A549 (cell line): ENCODE data around the gene SYCP2. TPM values are rescaled to one million over a fixed set of nuclear protein-coding genes. Genes with fewer than 3 reads are reported as not detected.

Experiments used
- ATAC-seq, 2 experiments: fragments of 200-7000 bp in 1 of 2; fragments of >200 bp in 1 of 2; cut with Nextera tagmentation in 1 of 2; cut with Tn5 transposase in 1 of 2; 3 replicates each; pipeline versions ENCODE4 v1.8.0 to v1.9.1; 2018 to 2020; ENCODE audit warnings: mild to moderate bottlenecking in 1 of 2, moderate library complexity in 1 of 2
- CTCF ChIA-PET: fragments of 300-600 bp; sonication (Branson Sonifier 250); formaldehyde crosslinking; extraction: SDS; loops from one replicate; lab custom pipeline; 2021; ENCODE audit warnings: antibody characterized with exemption, inconsistent platforms; lab: Yijun Ruan, JAX
- POLR2A ChIA-PET: fragments of 350-600 bp; formaldehyde crosslinking; extraction: SDS; loops from one replicate; lab custom pipeline; 2021; ENCODE audit warnings: antibody characterized with exemption, inconsistent platforms; lab: Yijun Ruan, JAX
- DNase-seq, 2 experiments: peaks; one replicate each; pipeline versions ENCODE4 v3.0.0 to v3.0.0-alpha.2; 2011 to 2016; ENCODE audit warnings: low read depth in 1 of 2, low spot score in 1 of 2
- FAIRE-seq: peaks from 2 replicates; lab custom pipeline; 2011; peaks lifted over from hg19 to GRCh38; lab: Jason Lieb, UNC
- H3K27ac ChIP-seq, 2 experiments: fragments of >200 bp; sonication (Bioruptor Twin); formaldehyde crosslinking; 3 replicates each; pipeline ENCODE4 v1.5.1; 2016 to 2017
- H3K4me1 ChIP-seq: fragments of >200 bp; sonication (Bioruptor Twin); formaldehyde crosslinking; 3 replicates; pipeline ENCODE4 v1.6.1; 2016
- H3K4me2 ChIP-seq: fragments of >200 bp; sonication (Bioruptor Twin); formaldehyde crosslinking; 3 replicates; pipeline ENCODE4 v1.6.1; 2016
- H3K4me3 ChIP-seq: fragments of >200 bp; sonication (Bioruptor Twin); formaldehyde crosslinking; 3 replicates; pipeline ENCODE4 v1.5.1; 2016
- H3K9me3 ChIP-seq: fragments of >200 bp; sonication (Bioruptor Twin); formaldehyde crosslinking; 3 replicates; pipeline ENCODE4 v1.6.1; 2016
- CEBPB ChIP-seq, 2 experiments: fragments of >200 bp in 1 of 2; sonication (Bioruptor Twin) in 1 of 2; formaldehyde crosslinking in 1 of 2; IDR thresholded peaks; 2 replicates each; pipeline ENCODE4 v1.6.1; 2012 to 2016
- EHF ChIP-seq: fragments of 250-450 bp; sonication (Bioruptor Pico); IDR thresholded peaks from 2 replicates; pipeline ENCODE4 v1.5.0; 2020; ENCODE audit warnings: mild to moderate bottlenecking
- EHMT2 ChIP-seq: fragments of 200-600 bp; sonication (generic); IDR thresholded peaks from 2 replicates; pipeline ENCODE4 v1.6.1; 2016; ENCODE audit warnings: antibody characterized with exemption, low read depth, mild to moderate bottlenecking, moderate library complexity
- EP300 ChIP-seq, 2 experiments: fragments of >200 bp; sonication (Bioruptor Twin); formaldehyde crosslinking; IDR thresholded peaks; 2 replicates in 1 of 2; 3 replicates in 1 of 2; pipeline ENCODE4 v1.6.1; 2016 to 2017
- FOSB ChIP-seq: fragments of 250-450 bp; sonication (Bioruptor Pico); IDR thresholded peaks from 2 replicates; pipeline ENCODE4 v1.5.0; 2020; ENCODE audit warnings: mild to moderate bottlenecking, moderate library complexity
- FOXS1 ChIP-seq: fragments of 250-450 bp; sonication (Bioruptor Pico); IDR thresholded peaks from 2 replicates; pipeline ENCODE4 v1.5.0; 2020; ENCODE audit warnings: mild to moderate bottlenecking, moderate library complexity
- GATA3 ChIP-seq: IDR thresholded peaks from 2 replicates; pipeline ENCODE4 v1.6.1; 2012; ENCODE audit warnings: borderline replicate concordance
- HDAC2 ChIP-seq: fragments of 200-600 bp; sonication (generic); IDR thresholded peaks from 2 replicates; pipeline ENCODE4 v1.6.1; 2016
- HOXB5 ChIP-seq: fragments of 250-450 bp; sonication (Bioruptor Pico); IDR thresholded peaks from 2 replicates; pipeline ENCODE4 v1.5.0; 2020; ENCODE audit warnings: mild to moderate bottlenecking, moderate library complexity
- JUN ChIP-seq, 2 experiments: fragments of >200 bp; sonication (Bioruptor Twin); formaldehyde crosslinking; IDR thresholded peaks; 2 replicates in 1 of 2; 3 replicates in 1 of 2; pipeline ENCODE4 v1.6.1; 2016 to 2017
- JUNB ChIP-seq: fragments of >200 bp; sonication (Bioruptor Twin); formaldehyde crosslinking; IDR thresholded peaks from 2 replicates; pipeline ENCODE4 v1.6.1; 2016
- MAFK ChIP-seq: fragments of 450-650 bp; IDR thresholded peaks from 2 replicates; pipeline ENCODE4 v1.6.1; 2014; ENCODE audit not compliant: partially characterized antibody
- MAZ ChIP-seq: fragments of 150-350 bp; IDR thresholded peaks from 2 replicates; pipeline ENCODE4 v1.6.1; 2014; ENCODE audit warnings: antibody characterized with exemption, low read depth, low read length, borderline replicate concordance
- NR3C1 ChIP-seq: fragments of >200 bp; sonication (Bioruptor Twin); formaldehyde crosslinking; IDR thresholded peaks from 3 replicates; pipeline ENCODE4 v1.6.1; 2017
- PHF8 ChIP-seq: fragments of 200-600 bp; sonication (generic); IDR thresholded peaks from 2 replicates; pipeline ENCODE4 v1.6.1; 2016; ENCODE audit warnings: low read depth, mild to moderate bottlenecking, antibody characterized with exemption, moderate library complexity, borderline replicate concordance
- POLR2A ChIP-seq: IDR thresholded peaks from 2 replicates; pipeline ENCODE4 v1.6.1; 2012; ENCODE audit warnings: mild to moderate bottlenecking, low read length
- RAD21 ChIP-seq, 2 experiments: fragments of >200 bp in 1 of 2; sonication (Bioruptor Twin) in 1 of 2; formaldehyde crosslinking in 1 of 2; IDR thresholded peaks in 1 of 2; conservative IDR thresholded peaks in 1 of 2; 2 replicates in 1 of 2; 3 replicates in 1 of 2; pipeline ENCODE4 v1.6.1; 2012 to 2018; ENCODE audit warnings: inconsistent platforms in 1 of 2
- RCOR1 ChIP-seq: fragments of 150-350 bp; IDR thresholded peaks from 2 replicates; pipeline ENCODE4 v1.6.1; 2014; ENCODE audit warnings: antibody characterized with exemption, low read length, low read depth
- SMC3 ChIP-seq: fragments of >200 bp; sonication (Bioruptor Twin); formaldehyde crosslinking; IDR thresholded peaks from 3 replicates; pipeline ENCODE4 v1.6.1; 2018; ENCODE audit warnings: inconsistent platforms
- SREBF2 ChIP-seq: fragments of 450-650 bp; IDR thresholded peaks from 2 replicates; pipeline ENCODE4 v1.6.1; 2014; ENCODE audit warnings: mild to moderate bottlenecking, moderate library complexity
- TP53 ChIP-seq: fragments of 250-450 bp; sonication (Bioruptor Pico); IDR thresholded peaks from 2 replicates; pipeline ENCODE4 v1.5.0; 2021; ENCODE audit warnings: mild to moderate bottlenecking, moderate library complexity
- ZNF302 ChIP-seq: fragments of 250-450 bp; sonication (Bioruptor Pico); IDR thresholded peaks from 2 replicates; pipeline ENCODE4 v1.9.0; 2021; ENCODE audit warnings: inconsistent platforms, mild to moderate bottlenecking, moderate library complexity
- ZSCAN20 ChIP-seq: fragments of 250-450 bp; sonication (Bioruptor Pico); IDR thresholded peaks from 2 replicates; pipeline ENCODE4 v1.8.0; 2022; ENCODE audit warnings: mild to moderate bottlenecking, moderate library complexity
- WGBS: methylation state at CpG from one replicate; pipeline ENCODE4 v1.1.6; 2017; ENCODE audit errors: missing lambda C conversion rate; 5-methylcytosine and 5-hydroxymethylcytosine counted together
- polyA plus RNA-seq, 4 experiments: library from polyadenylated mRNA; depleted of rRNA in 3 of 4; stranded (reverse); fragments of >200 nt; fragmentation: RNase III in 1 of 4; extraction: RNeasy Plus Mini Kit Qiagen cat#74134 plus additional on column Dnase treatment in 1 of 4; gene quantifications; 2 replicates in 3 of 4; 3 replicates in 1 of 4; pipeline ENCODE4 v1.2.3, GENCODE V29; 2011 to 2017
- TF ChIP-seq, protein P1 (sequence below): fragments of 450-650 bp; IDR thresholded peaks from 2 replicates; pipeline ENCODE4 v1.6.1; 2014; ENCODE audit warnings: antibody characterized with exemption
- TF ChIP-seq, protein P2 (sequence below): fragments of >200 bp; sonication (Bioruptor Twin); formaldehyde crosslinking; IDR thresholded peaks from 2 replicates; pipeline ENCODE4 v1.6.1; 2016
- TF ChIP-seq, protein P3 (sequence below): fragments of 150-350 bp; IDR thresholded peaks from 2 replicates; pipeline ENCODE4 v1.6.1; 2014; ENCODE audit warnings: low read depth, mild to moderate bottlenecking, low read length
- TF ChIP-seq, protein P4 (sequence below): fragments of 250-450 bp; sonication (Bioruptor Pico); IDR thresholded peaks from 2 replicates; pipeline ENCODE4 v1.5.0; 2021; ENCODE audit warnings: mild to moderate bottlenecking, moderate library complexity, borderline replicate concordance
- TF ChIP-seq, protein P5 (sequence below): fragments of 200-600 bp; sonication (generic); IDR thresholded peaks from 2 replicates; pipeline ENCODE4 v1.6.1; 2016; ENCODE audit warnings: antibody characterized with exemption, mild to moderate bottlenecking, moderate library complexity
- TF ChIP-seq, protein P6 (sequence below): fragments of >200 bp; sonication (Bioruptor Twin); formaldehyde crosslinking; IDR thresholded peaks from 3 replicates; pipeline ENCODE4 v1.6.1; 2016
- TF ChIP-seq, protein P7 (sequence below): IDR thresholded peaks from 2 replicates; pipeline ENCODE4 v1.6.1; 2012; ENCODE audit warnings: low read depth, borderline replicate concordance

Gene SYCP2
- polyA plus RNA-seq, 2 of the 4 experiments (the other 2 are of a cell fraction), result 0.52 to 2.1 TPM

DNA sequence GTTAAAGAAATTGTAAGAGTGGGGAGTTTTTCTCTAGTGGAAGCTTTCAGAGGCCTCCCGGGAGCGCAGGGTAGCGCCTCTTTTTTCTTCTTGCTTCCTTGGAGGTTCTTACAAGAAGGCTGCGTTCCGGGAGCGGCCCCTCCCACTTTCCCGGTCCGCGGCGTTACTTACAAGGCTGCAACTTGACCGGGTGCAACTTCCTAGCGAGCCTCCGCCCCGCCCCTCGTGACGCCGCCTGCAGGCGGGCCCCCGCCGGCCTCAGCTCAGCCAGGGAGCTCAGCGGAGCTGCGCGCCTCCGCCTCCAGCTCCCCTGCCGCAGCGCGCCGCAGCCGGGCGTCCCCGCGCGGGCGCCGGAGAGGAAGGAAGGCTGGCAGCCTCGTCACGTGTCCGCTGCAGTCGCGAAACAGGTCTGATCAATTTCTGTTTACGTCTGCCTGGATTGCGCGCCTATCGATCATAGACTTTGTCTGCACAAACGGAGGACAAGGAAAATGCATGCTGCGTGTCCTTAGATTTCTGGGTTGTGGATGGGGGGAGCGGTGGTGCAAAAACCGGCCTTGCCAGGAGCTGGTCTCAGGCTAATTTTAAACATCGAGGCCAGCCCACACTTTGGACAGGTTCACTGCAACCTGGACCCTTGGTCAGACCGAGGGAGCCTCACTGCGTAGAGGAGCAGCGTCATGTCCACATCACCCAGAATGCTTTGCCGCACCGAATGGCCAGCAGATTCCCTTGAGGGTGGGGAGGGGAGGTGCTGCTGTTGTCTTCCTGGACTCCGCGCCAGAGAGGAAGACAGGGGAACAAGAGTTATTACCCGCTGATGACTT, 6.9 kb upstream of the SYCP2 start, which contains the start of the genes FAM217B and PPP1R3D:
TSS of gene FAM217B (plus strand) at position 261 of the 827 bp plus-strand sequence. CDS start 3,555 bp downstream, outside the sequence.
TSS of gene PPP1R3D (minus strand) at position 177 of the 827 bp plus-strand sequence. CDS start 374 bp downstream, outside the sequence.
- DNase-seq (peak; percentile 94 to 95), ATAC-seq (peak; percentile 98 to 99), FAIRE-seq (peak; percentile 46)
- WGBS, result under 1% methylated on average over 24 of the region's 57 CpGs
- H3K27ac ChIP-seq, result peak within 1 kb of the TSS; percentile 95 to 96
- peak within 1 kb of the TSS; percentile 82 for H3K4me3 ChIP-seq
- ChIA-PET POLR2A (interaction anchor here (0.6 to 1.7 kb wide), 11 partner anchors 8 to 91 kb away, joined by 3 to 11 read pairs (median 4); no protein-coding TSS in a partner anchor), CTCF (interaction anchor here (0.7 to 3.0 kb wide), 9 partner anchors 9 to 370 kb away, joined by 3 to 21 read pairs (median 4); no protein-coding TSS in a partner anchor)
- peak within 1 kb of the TSS; percentile 95 for H3K4me2 ChIP-seq
- H3K9me3 ChIP-seq, result no peaks in the 10 kb centered on the region
- H3K4me1 ChIP-seq, result peaks cover 24% of the 10 kb centered on the region
- TF ChIP-seq ZSCAN20 (CRISPR knock-in tag), result no peak
- TF ChIP-seq, protein P1, sequence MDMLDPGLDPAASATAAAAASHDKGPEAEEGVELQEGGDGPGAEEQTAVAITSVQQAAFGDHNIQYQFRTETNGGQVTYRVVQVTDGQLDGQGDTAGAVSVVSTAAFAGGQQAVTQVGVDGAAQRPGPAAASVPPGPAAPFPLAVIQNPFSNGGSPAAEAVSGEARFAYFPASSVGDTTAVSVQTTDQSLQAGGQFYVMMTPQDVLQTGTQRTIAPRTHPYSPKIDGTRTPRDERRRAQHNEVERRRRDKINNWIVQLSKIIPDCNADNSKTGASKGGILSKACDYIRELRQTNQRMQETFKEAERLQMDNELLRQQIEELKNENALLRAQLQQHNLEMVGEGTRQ, result peak; percentile 69
- TF ChIP-seq TP53 (CRISPR knock-in tag), result 0 out of 2 replicates have a peak, but pooled peaks have one; percentile 52
- no peak for TF ChIP-seq JUNB
- TF ChIP-seq MAFK, result no peak
- TF ChIP-seq MAZ, result no peak
- peak; percentile 82 for TF ChIP-seq POLR2A
- TF ChIP-seq, protein P2, sequence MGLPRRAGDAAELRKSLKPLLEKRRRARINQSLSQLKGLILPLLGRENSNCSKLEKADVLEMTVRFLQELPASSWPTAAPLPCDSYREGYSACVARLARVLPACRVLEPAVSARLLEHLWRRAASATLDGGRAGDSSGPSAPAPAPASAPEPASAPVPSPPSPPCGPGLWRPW, result no peak
- no peak for TF ChIP-seq SMC3
- TF ChIP-seq RCOR1, result no peak
- no peak for TF ChIP-seq EP300 (IDR thresholded peaks at IDR 0.05)
- TF ChIP-seq, protein P3, sequence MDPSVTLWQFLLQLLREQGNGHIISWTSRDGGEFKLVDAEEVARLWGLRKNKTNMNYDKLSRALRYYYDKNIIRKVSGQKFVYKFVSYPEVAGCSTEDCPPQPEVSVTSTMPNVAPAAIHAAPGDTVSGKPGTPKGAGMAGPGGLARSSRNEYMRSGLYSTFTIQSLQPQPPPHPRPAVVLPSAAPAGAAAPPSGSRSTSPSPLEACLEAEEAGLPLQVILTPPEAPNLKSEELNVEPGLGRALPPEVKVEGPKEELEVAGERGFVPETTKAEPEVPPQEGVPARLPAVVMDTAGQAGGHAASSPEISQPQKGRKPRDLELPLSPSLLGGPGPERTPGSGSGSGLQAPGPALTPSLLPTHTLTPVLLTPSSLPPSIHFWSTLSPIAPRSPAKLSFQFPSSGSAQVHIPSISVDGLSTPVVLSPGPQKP, result no peak
- TF ChIP-seq ZNF302 (CRISPR knock-in tag), result no peak
- TF ChIP-seq, protein P4, sequence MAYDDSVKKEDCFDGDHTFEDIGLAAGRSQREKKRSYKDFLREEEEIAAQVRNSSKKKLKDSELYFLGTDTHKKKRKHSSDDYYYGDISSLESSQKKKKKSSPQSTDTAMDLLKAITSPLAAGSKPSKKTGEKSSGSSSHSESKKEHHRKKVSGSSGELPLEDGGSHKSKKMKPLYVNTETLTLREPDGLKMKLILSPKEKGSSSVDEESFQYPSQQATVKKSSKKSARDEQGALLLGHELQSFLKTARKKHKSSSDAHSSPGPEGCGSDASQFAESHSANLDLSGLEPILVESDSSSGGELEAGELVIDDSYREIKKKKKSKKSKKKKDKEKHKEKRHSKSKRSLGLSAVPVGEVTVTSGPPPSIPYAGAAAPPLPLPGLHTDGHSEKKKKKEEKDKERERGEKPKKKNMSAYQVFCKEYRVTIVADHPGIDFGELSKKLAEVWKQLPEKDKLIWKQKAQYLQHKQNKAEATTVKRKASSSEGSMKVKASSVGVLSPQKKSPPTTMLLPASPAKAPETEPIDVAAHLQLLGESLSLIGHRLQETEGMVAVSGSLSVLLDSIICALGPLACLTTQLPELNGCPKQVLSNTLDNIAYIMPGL, result no peak
- TF ChIP-seq RAD21 (conservative IDR thresholded peaks at IDR 0.05 in 1 of 2, IDR thresholded peaks at IDR 0.05 in 1 of 2), result no peak
- TF ChIP-seq EHMT2, result no peak
- no peak for TF ChIP-seq HDAC2
- peak; percentile 73; the same call in 1 of the 2 replicates for TF ChIP-seq PHF8
- peak; percentile 60 to 79; a peak in 3 of 5 replicates for TF ChIP-seq JUN (IDR thresholded peaks at IDR 0.05)
- TF ChIP-seq HOXB5 (CRISPR knock-in tag), result 0 out of 2 replicates have a peak, but pooled peaks have one; percentile 56
- TF ChIP-seq GATA3, result no peak
- TF ChIP-seq FOXS1 (CRISPR knock-in tag), result no peak
- TF ChIP-seq, protein P5, sequence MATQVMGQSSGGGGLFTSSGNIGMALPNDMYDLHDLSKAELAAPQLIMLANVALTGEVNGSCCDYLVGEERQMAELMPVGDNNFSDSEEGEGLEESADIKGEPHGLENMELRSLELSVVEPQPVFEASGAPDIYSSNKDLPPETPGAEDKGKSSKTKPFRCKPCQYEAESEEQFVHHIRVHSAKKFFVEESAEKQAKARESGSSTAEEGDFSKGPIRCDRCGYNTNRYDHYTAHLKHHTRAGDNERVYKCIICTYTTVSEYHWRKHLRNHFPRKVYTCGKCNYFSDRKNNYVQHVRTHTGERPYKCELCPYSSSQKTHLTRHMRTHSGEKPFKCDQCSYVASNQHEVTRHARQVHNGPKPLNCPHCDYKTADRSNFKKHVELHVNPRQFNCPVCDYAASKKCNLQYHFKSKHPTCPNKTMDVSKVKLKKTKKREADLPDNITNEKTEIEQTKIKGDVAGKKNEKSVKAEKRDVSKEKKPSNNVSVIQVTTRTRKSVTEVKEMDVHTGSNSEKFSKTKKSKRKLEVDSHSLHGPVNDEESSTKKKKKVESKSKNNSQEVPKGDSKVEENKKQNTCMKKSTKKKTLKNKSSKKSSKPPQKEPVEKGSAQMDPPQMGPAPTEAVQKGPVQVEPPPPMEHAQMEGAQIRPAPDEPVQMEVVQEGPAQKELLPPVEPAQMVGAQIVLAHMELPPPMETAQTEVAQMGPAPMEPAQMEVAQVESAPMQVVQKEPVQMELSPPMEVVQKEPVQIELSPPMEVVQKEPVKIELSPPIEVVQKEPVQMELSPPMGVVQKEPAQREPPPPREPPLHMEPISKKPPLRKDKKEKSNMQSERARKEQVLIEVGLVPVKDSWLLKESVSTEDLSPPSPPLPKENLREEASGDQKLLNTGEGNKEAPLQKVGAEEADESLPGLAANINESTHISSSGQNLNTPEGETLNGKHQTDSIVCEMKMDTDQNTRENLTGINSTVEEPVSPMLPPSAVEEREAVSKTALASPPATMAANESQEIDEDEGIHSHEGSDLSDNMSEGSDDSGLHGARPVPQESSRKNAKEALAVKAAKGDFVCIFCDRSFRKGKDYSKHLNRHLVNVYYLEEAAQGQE, result no peak
- TF ChIP-seq SREBF2, result no peak
- TF ChIP-seq EHF (CRISPR knock-in tag), result no peak
- TF ChIP-seq, protein P6, sequence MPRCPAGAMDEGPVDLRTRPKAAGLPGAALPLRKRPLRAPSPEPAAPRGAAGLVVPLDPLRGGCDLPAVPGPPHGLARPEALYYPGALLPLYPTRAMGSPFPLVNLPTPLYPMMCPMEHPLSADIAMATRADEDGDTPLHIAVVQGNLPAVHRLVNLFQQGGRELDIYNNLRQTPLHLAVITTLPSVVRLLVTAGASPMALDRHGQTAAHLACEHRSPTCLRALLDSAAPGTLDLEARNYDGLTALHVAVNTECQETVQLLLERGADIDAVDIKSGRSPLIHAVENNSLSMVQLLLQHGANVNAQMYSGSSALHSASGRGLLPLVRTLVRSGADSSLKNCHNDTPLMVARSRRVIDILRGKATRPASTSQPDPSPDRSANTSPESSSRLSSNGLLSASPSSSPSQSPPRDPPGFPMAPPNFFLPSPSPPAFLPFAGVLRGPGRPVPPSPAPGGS, result peak; percentile 72; the same call in 2 of the 3 replicates
- TF ChIP-seq, protein P7, sequence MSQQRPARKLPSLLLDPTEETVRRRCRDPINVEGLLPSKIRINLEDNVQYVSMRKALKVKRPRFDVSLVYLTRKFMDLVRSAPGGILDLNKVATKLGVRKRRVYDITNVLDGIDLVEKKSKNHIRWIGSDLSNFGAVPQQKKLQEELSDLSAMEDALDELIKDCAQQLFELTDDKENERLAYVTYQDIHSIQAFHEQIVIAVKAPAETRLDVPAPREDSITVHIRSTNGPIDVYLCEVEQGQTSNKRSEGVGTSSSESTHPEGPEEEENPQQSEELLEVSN, result peak; percentile 39; the same call in 1 of the 2 replicates
- TF ChIP-seq FOSB (CRISPR knock-in tag), result no peak
- no peak for TF ChIP-seq CEBPB (IDR thresholded peaks at IDR 0.05)
- TF ChIP-seq NR3C1, result no peak
